ENCODE data around the gene SPATA13. TPM values are rescaled to one million over a fixed set of nuclear protein-coding genes. Genes with fewer than 3 reads are reported as not detected.

SPATA13 gene
- total RNA-seq, 1 experiment from 2014 or later, result 2.1 TPM

DNA sequence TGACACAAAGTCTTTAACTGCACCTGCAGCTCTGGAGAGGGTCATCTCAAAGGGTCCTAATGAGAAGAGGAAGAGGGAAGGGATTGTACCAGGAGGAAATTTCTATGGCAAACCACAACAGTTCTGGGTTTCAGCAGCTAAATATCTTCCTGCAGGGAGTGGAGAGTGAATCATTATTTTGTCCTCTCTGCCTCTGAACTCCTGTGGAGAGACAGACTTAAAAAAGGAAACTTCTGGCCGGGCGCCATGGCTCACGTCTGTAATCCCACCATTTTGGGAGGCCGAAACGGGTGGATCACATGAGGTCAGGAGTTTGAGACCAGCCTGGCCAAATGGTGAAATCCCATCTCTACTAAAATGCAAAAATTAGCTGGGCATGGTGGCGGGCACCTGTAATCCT is 132.0 kb downstream of the SPATA13 start:
- H3K9me3 ChIP-seq (ENCODE audit: low read length), result no peaks in the 10 kb centered on the region
- no peak overlapping the region for H3K27ac ChIP-seq (ENCODE audit: low read length)
- no peak overlapping the region for H3K9ac ChIP-seq (ENCODE audit: low read length)
- DNase-seq, result no peak
- H3K27me3 ChIP-seq (ENCODE audit: low read length), result no peaks in the 10 kb centered on the region
- H2AFZ ChIP-seq (ENCODE audit: low read length), result no peak overlapping the region
- H3K9me2 ChIP-seq (replicated peaks; ENCODE audit: insufficient read depth, low read length), result no peaks in the 10 kb centered on the region
- no peaks in the 10 kb centered on the region for H4K20me1 ChIP-seq (ENCODE audit: insufficient read depth, low read depth, low read length)
- no peak overlapping the region for H3K4me2 ChIP-seq (ENCODE audit: low read depth, low read length, poor library complexity, severe bottlenecking)
- H3K4me3 ChIP-seq (ENCODE audit: low read length), result no peak overlapping the region
- H3K79me2 ChIP-seq (ENCODE audit: low read length), result no peaks in the 10 kb centered on the region
- H3K36me3 ChIP-seq (ENCODE audit: insufficient read depth, low read length), result no peaks in the 10 kb centered on the region
- H3K4me1 ChIP-seq (ENCODE audit: low read length), result no peaks in the 10 kb centered on the region

DNA sequence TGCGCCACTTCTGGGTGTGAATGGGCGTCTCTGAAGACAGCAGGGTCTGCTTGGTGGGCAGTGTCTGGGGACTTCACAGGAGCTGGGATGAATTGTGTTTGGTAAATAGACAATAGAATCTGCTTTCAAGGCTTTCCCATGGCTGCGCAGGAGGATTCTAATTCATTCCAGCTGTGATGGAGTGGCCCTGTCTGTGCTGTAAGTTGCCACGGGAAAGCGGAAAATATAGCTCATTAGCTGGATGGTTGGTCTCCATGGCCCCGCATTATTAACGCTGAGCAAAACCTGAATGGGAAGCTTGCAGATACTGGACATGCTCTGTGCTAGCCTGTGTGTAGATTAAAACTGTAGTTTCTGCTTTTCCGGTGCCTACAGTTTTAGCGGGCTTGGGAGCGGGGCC is 133.2 kb downstream of the SPATA13 start:
- Histone ChIP-seq H3K27ac (ENCODE audit: low read length) (no peak overlapping the region), H3K9ac (ENCODE audit: low read length) (no peak overlapping the region), H3K9me2 (replicated peaks; ENCODE audit: insufficient read depth, low read length) (no peaks in the 10 kb centered on the region), H3K4me3 (ENCODE audit: low read length) (no peak overlapping the region), H3K9me3 (ENCODE audit: low read length) (no peaks in the 10 kb centered on the region), H3K4me2 (ENCODE audit: low read depth, low read length, poor library complexity, severe bottlenecking) (no peak overlapping the region), H2AFZ (ENCODE audit: low read length) (no peak overlapping the region), H3K27me3 (ENCODE audit: low read length) (no peaks in the 10 kb centered on the region), H3K79me2 (ENCODE audit: low read length) (no peaks in the 10 kb centered on the region), H3K4me1 (ENCODE audit: low read length) (no peaks in the 10 kb centered on the region), H3K36me3 (ENCODE audit: insufficient read depth, low read length) (no peaks in the 10 kb centered on the region), H4K20me1 (ENCODE audit: insufficient read depth, low read depth, low read length) (no peaks in the 10 kb centered on the region)
- no peak for DNase-seq

DNA sequence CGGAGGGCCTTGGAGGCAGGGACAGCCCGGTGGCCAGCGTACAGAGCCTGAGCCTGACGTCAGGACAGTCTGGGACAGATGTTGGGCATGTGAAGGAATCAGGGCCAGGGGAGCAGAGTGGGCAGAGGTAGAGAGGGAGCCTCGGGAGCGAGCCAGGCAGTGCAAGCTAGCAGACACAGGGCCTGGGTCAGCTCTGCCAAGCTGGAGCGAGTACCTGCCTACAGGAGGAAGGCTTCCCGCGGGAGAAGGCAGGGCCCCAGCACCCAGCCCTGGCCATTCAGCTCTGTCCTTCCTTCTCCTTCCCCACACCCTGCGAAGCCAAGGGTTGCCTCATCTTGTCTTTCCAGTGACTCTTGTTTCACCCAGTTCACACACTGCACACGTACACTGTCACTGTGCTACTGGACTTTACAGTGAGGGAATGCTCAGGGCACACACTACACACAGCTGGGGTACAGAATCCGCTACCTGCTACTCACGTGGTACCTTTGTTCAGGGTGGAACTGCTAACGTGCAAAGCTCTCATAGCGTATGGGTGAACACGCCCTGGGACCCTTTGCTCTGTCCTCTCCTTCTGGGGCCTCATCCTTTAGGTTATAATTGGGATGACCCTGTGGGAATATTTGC is 139.1 kb downstream of the SPATA13 start:
- Histone ChIP-seq H4K20me1 (ENCODE audit: insufficient read depth, low read depth, low read length) (no peaks in the 10 kb centered on the region), H3K27me3 (ENCODE audit: low read length) (no peaks in the 10 kb centered on the region), H3K9ac (ENCODE audit: low read length) (no peak overlapping the region), H3K27ac (ENCODE audit: low read length) (no peak overlapping the region), H3K4me2 (ENCODE audit: low read depth, low read length, poor library complexity, severe bottlenecking) (no peak overlapping the region), H3K9me2 (replicated peaks; ENCODE audit: insufficient read depth, low read length) (no peaks in the 10 kb centered on the region), H3K79me2 (ENCODE audit: low read length) (no peaks in the 10 kb centered on the region), H3K36me3 (ENCODE audit: insufficient read depth, low read length) (no peaks in the 10 kb centered on the region), H3K4me1 (ENCODE audit: low read length) (no peaks in the 10 kb centered on the region), H2AFZ (ENCODE audit: low read length) (no peak overlapping the region), H3K4me3 (ENCODE audit: low read length) (no peak overlapping the region), H3K9me3 (ENCODE audit: low read length) (no peaks in the 10 kb centered on the region)
- no peak for DNase-seq

DNA sequence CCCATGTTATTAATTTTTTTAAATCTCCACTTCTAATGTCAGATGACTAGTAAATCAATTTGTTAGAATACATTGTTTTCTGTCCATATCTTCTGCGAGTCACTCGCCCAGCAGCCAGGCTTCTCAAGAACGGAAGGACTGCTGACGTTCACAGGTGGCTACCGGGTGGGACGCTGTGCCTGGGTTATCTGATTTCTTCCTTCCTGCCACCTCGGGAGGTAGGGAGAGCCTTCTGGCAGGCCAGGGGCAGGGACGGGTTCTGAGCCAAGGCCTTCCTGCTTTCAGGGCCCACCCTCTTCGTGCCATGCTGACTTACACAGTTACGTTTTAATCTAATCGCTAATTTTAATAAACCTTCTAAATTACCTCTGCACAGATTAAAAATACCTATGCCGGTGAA is 140.9 kb downstream of the SPATA13 start:
- H3K27me3 ChIP-seq (ENCODE audit: low read length), result no peaks in the 10 kb centered on the region
- no peaks in the 10 kb centered on the region for H3K36me3 ChIP-seq (ENCODE audit: insufficient read depth, low read length)
- DNase-seq, result no peak

DNA sequence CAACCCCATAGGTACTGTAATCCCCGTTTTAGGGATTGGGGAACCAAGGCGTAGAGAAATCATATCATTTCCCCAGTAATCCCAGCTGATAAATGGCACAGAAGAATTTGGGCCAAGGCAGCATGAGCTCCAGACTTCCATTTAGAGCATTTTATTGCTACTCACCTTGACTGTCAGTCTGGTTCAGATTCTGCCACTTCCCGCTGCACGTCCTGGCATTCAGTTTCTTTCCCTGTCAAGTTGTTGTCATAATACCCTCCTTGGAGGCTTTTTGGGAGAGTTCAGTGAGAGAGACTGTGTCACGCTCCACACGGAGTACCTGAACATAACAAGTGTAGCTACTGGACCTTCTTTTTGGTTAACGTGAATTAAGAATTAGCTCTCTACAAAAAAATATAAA is 141.4 kb downstream of the SPATA13 start:
- no peak overlapping the region for H3K27ac ChIP-seq (ENCODE audit: low read length)
- no peak for DNase-seq
- no peak overlapping the region for H3K4me3 ChIP-seq (ENCODE audit: low read length)
- no peaks in the 10 kb centered on the region for H4K20me1 ChIP-seq (ENCODE audit: insufficient read depth, low read depth, low read length)
- H3K9me2 ChIP-seq (replicated peaks; ENCODE audit: insufficient read depth, low read length), result no peaks in the 10 kb centered on the region
- no peaks in the 10 kb centered on the region for H3K79me2 ChIP-seq (ENCODE audit: low read length)
- H3K4me1 ChIP-seq (ENCODE audit: low read length), result no peaks in the 10 kb centered on the region
- H3K27me3 ChIP-seq (ENCODE audit: low read length), result no peaks in the 10 kb centered on the region
- H2AFZ ChIP-seq (ENCODE audit: low read length), result no peak overlapping the region
- no peak overlapping the region for H3K9ac ChIP-seq (ENCODE audit: low read length)
- no peaks in the 10 kb centered on the region for H3K36me3 ChIP-seq (ENCODE audit: insufficient read depth, low read length)
- H3K4me2 ChIP-seq (ENCODE audit: low read depth, low read length, poor library complexity, severe bottlenecking), result no peak overlapping the region
- H3K9me3 ChIP-seq (ENCODE audit: low read length), result no peaks in the 10 kb centered on the region

More for the DNA sequence above, 140.9 kb downstream of the SPATA13 start:
- Histone ChIP-seq H4K20me1 (ENCODE audit: insufficient read depth, low read depth, low read length) (no peaks in the 10 kb centered on the region), H2AFZ (ENCODE audit: low read length) (no peak overlapping the region), H3K4me1 (ENCODE audit: low read length) (no peaks in the 10 kb centered on the region), H3K9ac (ENCODE audit: low read length) (no peak overlapping the region), H3K4me2 (ENCODE audit: low read depth, low read length, poor library complexity, severe bottlenecking) (no peak overlapping the region), H3K79me2 (ENCODE audit: low read length) (no peaks in the 10 kb centered on the region), H3K4me3 (ENCODE audit: low read length) (no peak overlapping the region), H3K27ac (ENCODE audit: low read length) (no peak overlapping the region), H3K9me2 (replicated peaks; ENCODE audit: insufficient read depth, low read length) (no peaks in the 10 kb centered on the region), H3K9me3 (ENCODE audit: low read length) (no peaks in the 10 kb centered on the region)

DNA sequence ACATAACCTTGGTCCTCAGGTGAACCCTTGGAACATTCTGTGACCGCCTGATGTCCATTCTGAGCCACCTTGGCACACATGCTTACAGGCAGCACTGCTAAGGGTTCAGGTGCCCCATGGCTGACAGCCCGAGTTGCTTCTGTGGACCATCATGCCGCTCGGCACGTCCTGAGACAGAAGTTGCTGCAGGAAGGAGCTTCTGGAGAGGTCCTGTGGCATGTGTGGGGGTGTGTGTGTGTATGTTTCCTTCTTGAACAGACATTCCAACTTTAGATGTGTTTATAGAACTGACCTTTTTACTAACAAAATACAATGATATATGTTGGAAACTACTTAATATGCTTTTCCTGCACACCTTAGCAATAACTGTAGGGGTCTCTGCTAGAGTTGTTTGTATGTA is 144.1 kb downstream of the SPATA13 start:
- no peaks in the 10 kb centered on the region for H3K9me2 ChIP-seq (replicated peaks; ENCODE audit: insufficient read depth, low read length)
- H2AFZ ChIP-seq (ENCODE audit: low read length), result no peak overlapping the region
- H3K4me2 ChIP-seq (ENCODE audit: low read depth, low read length, poor library complexity, severe bottlenecking), result no peak overlapping the region
- H3K36me3 ChIP-seq (ENCODE audit: insufficient read depth, low read length), result no peaks in the 10 kb centered on the region
- H4K20me1 ChIP-seq (ENCODE audit: insufficient read depth, low read depth, low read length), result no peaks in the 10 kb centered on the region
- H3K79me2 ChIP-seq (ENCODE audit: low read length), result no peaks in the 10 kb centered on the region
- H3K4me1 ChIP-seq (ENCODE audit: low read length), result no peaks in the 10 kb centered on the region
- H3K4me3 ChIP-seq (ENCODE audit: low read length), result no peak overlapping the region
- no peaks in the 10 kb centered on the region for H3K27me3 ChIP-seq (ENCODE audit: low read length)
- H3K9me3 ChIP-seq (ENCODE audit: low read length), result no peaks in the 10 kb centered on the region
- no peak for DNase-seq
- H3K27ac ChIP-seq (ENCODE audit: low read length), result no peak overlapping the region
- H3K9ac ChIP-seq (ENCODE audit: low read length), result no peak overlapping the region

DNA sequence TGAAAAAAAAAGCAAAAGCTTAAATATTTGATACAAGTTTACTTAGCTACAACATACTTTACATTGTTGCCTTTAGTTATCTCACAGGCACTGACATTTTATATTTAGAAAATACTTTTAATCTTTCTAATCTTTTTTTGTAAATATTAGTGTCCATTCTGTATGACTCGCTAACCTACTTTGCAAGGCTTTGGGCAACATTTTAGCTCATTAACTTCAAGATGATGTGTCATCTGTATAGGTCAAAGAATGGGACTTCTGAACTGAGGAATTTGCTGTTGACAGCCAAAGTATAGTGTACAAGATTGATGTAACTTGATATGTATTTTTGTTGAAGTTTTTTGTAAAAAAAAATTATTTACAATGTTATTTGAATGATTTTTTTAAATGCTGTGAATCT is 146.1 kb downstream of the SPATA13 start:
- Histone ChIP-seq H3K79me2 (ENCODE audit: low read length) (no peaks in the 10 kb centered on the region), H3K4me1 (ENCODE audit: low read length) (no peaks in the 10 kb centered on the region), H3K9me2 (replicated peaks; ENCODE audit: insufficient read depth, low read length) (no peaks in the 10 kb centered on the region), H2AFZ (ENCODE audit: low read length) (no peak overlapping the region), H3K4me3 (ENCODE audit: low read length) (no peak overlapping the region), H4K20me1 (ENCODE audit: insufficient read depth, low read depth, low read length) (no peaks in the 10 kb centered on the region), H3K9ac (ENCODE audit: low read length) (no peak overlapping the region), H3K9me3 (ENCODE audit: low read length) (no peaks in the 10 kb centered on the region), H3K36me3 (ENCODE audit: insufficient read depth, low read length) (no peaks in the 10 kb centered on the region), H3K27me3 (ENCODE audit: low read length) (no peaks in the 10 kb centered on the region), H3K27ac (ENCODE audit: low read length) (no peak overlapping the region), H3K4me2 (ENCODE audit: low read depth, low read length, poor library complexity, severe bottlenecking) (no peak overlapping the region)
- no peak for DNase-seq

DNA sequence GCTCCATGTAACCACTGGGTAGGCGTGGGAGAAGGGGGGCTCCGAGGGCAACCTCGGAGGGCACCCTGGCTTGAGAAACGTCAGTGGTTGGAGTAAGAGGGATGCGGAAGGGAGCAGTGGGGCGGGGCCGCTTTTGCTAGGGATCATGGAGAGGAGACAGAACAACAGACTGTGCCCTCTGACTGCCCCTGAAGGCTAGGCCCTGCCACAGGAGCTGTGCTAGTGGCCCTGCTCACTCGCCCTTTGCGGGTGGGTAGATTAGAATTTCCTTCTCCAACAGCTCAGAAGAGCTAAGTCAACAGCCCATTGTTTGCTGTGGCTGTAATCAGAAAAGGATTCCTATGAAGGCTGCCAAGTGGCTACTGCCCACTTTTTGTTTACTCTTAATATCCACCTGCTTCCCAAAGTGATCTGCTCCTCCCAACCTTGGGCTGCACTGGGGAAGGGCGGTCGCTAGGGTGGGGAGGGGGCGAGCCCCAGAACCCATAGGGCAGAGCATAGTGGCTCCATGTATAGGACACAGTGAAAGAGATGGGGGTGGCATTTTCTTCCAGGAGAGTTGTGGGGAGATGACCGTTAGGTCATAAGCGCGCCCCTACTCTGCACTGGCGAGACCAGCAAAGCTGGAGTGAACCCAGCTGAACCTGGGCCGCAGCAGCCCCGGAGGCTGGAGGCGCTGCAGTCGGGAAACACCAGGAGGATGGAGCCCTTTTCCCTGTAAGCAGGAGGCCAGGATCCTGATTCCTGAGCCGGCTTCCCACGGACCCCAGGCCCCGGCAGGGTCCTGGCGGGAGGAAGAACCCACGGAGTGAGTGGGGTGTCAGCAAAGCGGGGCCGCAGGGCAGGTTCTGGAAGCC is 146.9 kb downstream of the SPATA13 start:
- H3K9ac ChIP-seq (ENCODE audit: low read length), result no peak overlapping the region
- no peak for DNase-seq
- no peak overlapping the region for H2AFZ ChIP-seq (ENCODE audit: low read length)
- H3K9me3 ChIP-seq (ENCODE audit: low read length), result no peaks in the 10 kb centered on the region
- H3K36me3 ChIP-seq (ENCODE audit: insufficient read depth, low read length), result no peaks in the 10 kb centered on the region
- H4K20me1 ChIP-seq (ENCODE audit: insufficient read depth, low read depth, low read length), result no peaks in the 10 kb centered on the region
- no peak overlapping the region for H3K27ac ChIP-seq (ENCODE audit: low read length)
- H3K27me3 ChIP-seq (ENCODE audit: low read length), result no peaks in the 10 kb centered on the region
- no peaks in the 10 kb centered on the region for H3K4me1 ChIP-seq (ENCODE audit: low read length)
- H3K9me2 ChIP-seq (replicated peaks; ENCODE audit: insufficient read depth, low read length), result no peaks in the 10 kb centered on the region
- H3K4me3 ChIP-seq (ENCODE audit: low read length), result no peak overlapping the region
- no peak overlapping the region for H3K4me2 ChIP-seq (ENCODE audit: low read depth, low read length, poor library complexity, severe bottlenecking)
- H3K79me2 ChIP-seq (ENCODE audit: low read length), result no peaks in the 10 kb centered on the region

All from Karpas-422 (cell line).